B cell (primary cell): Measurements from ENCODE around the gene ACOT9. TPM values are rescaled to one million over a fixed set of nuclear protein-coding genes. Genes with fewer than 3 reads are reported as not detected.

Experiments
- ATAC-seq: fragments of 200-7000 bp; cut with Tn5 transposase; one replicate; pipeline ENCODE4 v1.10.0; 2021; ENCODE audit warnings: low read depth, mild to moderate bottlenecking, moderate number of reproducible peaks, moderate library complexity
- CTCF ChIA-PET: fragments of 350-600 bp; sonication (Branson Sonifier 250); formaldehyde crosslinking; loops from one replicate; lab custom pipeline; 2021; ENCODE audit warnings: antibody characterized with exemption, inconsistent platforms; lab: Charles Lee
- POLR2A ChIA-PET: fragments of 350-600 bp; sonication (Branson Sonifier 250); formaldehyde crosslinking; loops from one replicate; lab custom pipeline; 2021; ENCODE audit warnings: antibody characterized with exemption; lab: Charles Lee
- DNase-seq: peaks from one replicate; pipeline ENCODE4 v3.0.0; 2013
- H2AFZ ChIP-seq: 2 replicates; pipeline ENCODE4 v1.6.1; 2012; ENCODE audit warnings: mild to moderate bottlenecking, low read depth, low read length; ENCODE audit not compliant: insufficient read depth, poor library complexity, severe bottlenecking
- H3K27ac ChIP-seq, 2 donors: 1 replicate in 1 of 2; 2 replicates in 1 of 2; pipeline ENCODE4 v1.5.1; 2012 to 2013; ENCODE audit warnings: low read length in 2 of 2, mild to moderate bottlenecking in 2 of 2, moderate library complexity in 1 of 2
- H3K27me3 ChIP-seq, 4 experiments: fragments of 200-600 bp in 1 of 4; sonication (generic) in 1 of 4; replicated peaks in 1 of 4; 1 replicate in 2 of 4; 2 replicates in 2 of 4; pipeline versions ENCODE4 v1.6.1 to v1.7.0; 2013 to 2016; ENCODE audit warnings: low read length in 3 of 4, mild to moderate bottlenecking in 2 of 4, mixed read lengths in 1 of 4, moderate library complexity in 1 of 4; ENCODE audit not compliant: insufficient read depth in 4 of 4, control insufficient read depth in 3 of 4; ENCODE audit errors: control extremely low read depth in 1 of 4
- H3K36me3 ChIP-seq, 2 experiments: replicated peaks in 1 of 2; 1 replicate in 1 of 2; 2 replicates in 1 of 2; pipeline versions ENCODE4 v1.6.1 to v1.7.1; 2013; ENCODE audit warnings: low read length in 1 of 2; ENCODE audit not compliant: insufficient read depth in 2 of 2, control insufficient read depth in 1 of 2; ENCODE audit errors: control extremely low read depth in 1 of 2, extremely low read depth in 1 of 2
- H3K4me1 ChIP-seq, 2 donors: fragments of 200-600 bp in 1 of 2; sonication (generic) in 1 of 2; 1 replicate in 1 of 2; 2 replicates in 1 of 2; pipeline versions ENCODE4 v1.5.1 to v1.6.1; 2013 to 2017; ENCODE audit warnings: low read length in 2 of 2; ENCODE audit not compliant: control insufficient read depth in 2 of 2, insufficient read depth in 2 of 2
- H3K4me2 ChIP-seq: replicated peaks from 2 replicates; pipeline ENCODE3; 2012; ENCODE audit warnings: mild to moderate bottlenecking, low read depth, low read length; ENCODE audit not compliant: poor library complexity, severe bottlenecking
- H3K4me3 ChIP-seq, 5 experiments: fragments of 200-600 bp in 1 of 5; sonication (generic) in 1 of 5; 1 replicate in 3 of 5; 2 replicates in 2 of 5; pipeline versions ENCODE4 v1.5.1 to v1.7.0; 2011 to 2016; ENCODE audit warnings: low read length in 4 of 5, mild to moderate bottlenecking in 4 of 5, low read depth in 2 of 5, control low read depth in 1 of 5, moderate library complexity in 1 of 5; ENCODE audit not compliant: insufficient read depth in 1 of 5; ENCODE audit errors: control extremely low read depth in 1 of 5, extremely low read depth in 1 of 5
- H3K79me2 ChIP-seq: fragments of 200-600 bp; sonication (generic); one replicate; pipeline ENCODE4 v1.6.0; 2016; ENCODE audit warnings: low read length; ENCODE audit not compliant: control insufficient read depth, insufficient read depth
- H3K9ac ChIP-seq: fragments of 200-600 bp; sonication (generic); 2 replicates; pipeline ENCODE4 v1.6.1; 2017; ENCODE audit warnings: mild to moderate bottlenecking, low read length, moderate library complexity
- H3K9me3 ChIP-seq, 3 donors: one replicate each; pipeline versions ENCODE4 v1.6.1 to v1.7.1; 2013; ENCODE audit warnings: low read length in 2 of 3; ENCODE audit not compliant: control insufficient read depth in 2 of 3, insufficient read depth in 1 of 3; ENCODE audit errors: control extremely low read depth in 1 of 3
- H4K20me1 ChIP-seq: 2 replicates; pipeline ENCODE4 v1.6.0; 2012; ENCODE audit warnings: mild to moderate bottlenecking, low read length; ENCODE audit not compliant: insufficient read depth, control insufficient read depth, poor library complexity, severe bottlenecking
- H3K27ac Mint-ChIP-seq: one replicate; pipeline ENCODE4 v1.8.0; 2021; ENCODE audit warnings: mixed read lengths
- H3K27me3 Mint-ChIP-seq: one replicate; pipeline ENCODE4 v1.8.0; 2021; ENCODE audit warnings: mixed read lengths
- H3K4me1 Mint-ChIP-seq: one replicate; pipeline ENCODE4 v1.8.0; 2021; ENCODE audit warnings: mixed read lengths
- H3K4me3 Mint-ChIP-seq: one replicate; pipeline ENCODE4 v1.8.0; 2021; ENCODE audit warnings: mixed read lengths
- H3K9me3 Mint-ChIP-seq: one replicate; pipeline ENCODE4 v1.8.0; 2022; ENCODE audit warnings: mixed read lengths; ENCODE audit not compliant: insufficient read depth
- CTCF ChIP-seq: fragments of 200-600 bp; IDR thresholded peaks from one replicate; pipeline ENCODE4 v1.8.0; 2022; ENCODE audit warnings: antibody characterized with exemption, mild to moderate bottlenecking
- EZH2 ChIP-seq: IDR thresholded peaks from 2 replicates; pipeline ENCODE4 v1.6.1; 2012; ENCODE audit warnings: borderline replicate concordance, low read depth, mild to moderate bottlenecking, moderate library complexity, low read length; ENCODE audit not compliant: insufficient read depth, poor library complexity, severe bottlenecking
- WGBS: methylation state at CpG from one replicate; pipeline ENCODE4 v1.1.5; 2013; ENCODE audit warnings: missing lambda C conversion rate; ENCODE audit not compliant: insufficient coverage; 5-methylcytosine and 5-hydroxymethylcytosine counted together
- intact Hi-C: fragments of 100-400 bp; cut with micrococcal nuclease; formaldehyde crosslinking; loops from one replicate; pipeline ENCODE4 v1.10.0; 2022
- polyA plus RNA-seq: library from polyadenylated mRNA; depleted of rRNA; stranded (reverse); fragments of >200 nt; gene quantifications from 2 replicates; pipeline ENCODE4 v1.2.3, GENCODE V29; 2012
- total RNA-seq, 2 donors: library from RNA; stranded (reverse); fragments of 120-200 nt in 1 of 2; gene quantifications; 1 replicate in 1 of 2; 2 replicates in 1 of 2; pipeline versions ENCODE4 v1.2.3 to v1.2.4, GENCODE V29; 2013 to 2022

ACOT9 gene
- total and polyA plus RNA-seq, 2 donors (not counting 1 experiment from before 2014, with no cell fraction given) = 23.9 to 31.3 TPM

- Histone ChIP-seq H3K4me3 (no peak overlapping the region), H3K79me2 (no peaks in the 10 kb centered on the region), H3K4me1 (no peaks in the 10 kb centered on the region), H2AFZ (no peak overlapping the region), H3K27me3 (no peaks in the 10 kb centered on the region), H3K4me2 (no peak overlapping the region), H4K20me1 (no peaks in the 10 kb centered on the region), H3K36me3 (peaks cover 3 to 9% of the 10 kb centered on the region in 2 experiments), H3K9ac (no peak overlapping the region), H3K9me3 (no peaks in the 10 kb centered on the region), H3K27ac (no peak overlapping the region)
- ChIA-PET CTCF (no interaction called here), POLR2A (no interaction called here)
- H3K4me1 Mint-ChIP-seq = no peaks in the 10 kb centered on the region
- H3K27ac Mint-ChIP-seq = no peak overlapping the region
- no peak for DNase-seq
- no peaks in the 10 kb centered on the region for H3K27me3 Mint-ChIP-seq
- no peaks in the 10 kb centered on the region for H3K9me3 Mint-ChIP-seq
- ATAC-seq = no peak
- intact Hi-C loops = no loop called here
- no peak overlapping the region for H3K4me3 Mint-ChIP-seq
- no CpG with 5 or more reads among the region's 5 CpGs for WGBS
- TF ChIP-seq CTCF = no peak
- TF ChIP-seq EZH2 = no peak
Measured at GRCh38 chrX:23704673-23705206, 38.3 kb downstream of the ACOT9 start.

GRCh38 chrX:23699636-23700194 is 43.4 kb downstream of the ACOT9 start:
- Histone ChIP-seq H3K4me1 (no peaks in the 10 kb centered on the region), H2AFZ (peak overlapping the region; percentile 77), H3K4me3 (peak overlapping the region in 4 of 5 experiments; percentile 26 to 60 (median 47)), H3K9ac (peak overlapping the region; percentile 35), H4K20me1 (no peaks in the 10 kb centered on the region), H3K36me3 (peaks cover 0 to 6% of the 10 kb centered on the region in 2 experiments), H3K79me2 (no peaks in the 10 kb centered on the region), H3K27me3 (no peaks in the 10 kb centered on the region), H3K4me2 (peak overlapping the region; percentile 66), H3K27ac (peak overlapping the region in 1 of 2 donors; percentile 43), H3K9me3 (no peaks in the 10 kb centered on the region)
- ATAC-seq = peak; percentile 76
- ChIA-PET CTCF (interaction anchor here (0.9 to 1.9 kb wide), 3 partner anchors 199 to 354 kb away, joined by 3 to 23 read pairs (median 3); no protein-coding TSS in a partner anchor), POLR2A (interaction anchor here (0.5 kb wide), 1 partner anchor 128 kb away, joined by 4 read pairs; no protein-coding TSS in a partner anchor)
- H3K27ac Mint-ChIP-seq = peak overlapping the region; percentile 63
- DNase-seq = peak; percentile 45
- peaks cover 6% of the 10 kb centered on the region for H3K4me1 Mint-ChIP-seq
- TF ChIP-seq EZH2 = no peak
- no peak for TF ChIP-seq CTCF
- peak overlapping the region; percentile 78 for H3K4me3 Mint-ChIP-seq
- H3K9me3 Mint-ChIP-seq = no peaks in the 10 kb centered on the region
- intact Hi-C loops = loop anchor here (10.0 kb wide), 1 partner anchor 545 kb away; no protein-coding TSS in a partner anchor
- 1% methylated on average over 10 of the region's 16 CpGs for WGBS
- H3K27me3 Mint-ChIP-seq = no peaks in the 10 kb centered on the region
